Lung (tissue), 12 donors: ENCODE data around the gene CNPY3. TPM values are rescaled to one million over a fixed set of nuclear protein-coding genes. Genes with fewer than 3 reads are reported as not detected.

Experiments used
- ATAC-seq: fragments of 200-7000 bp; cut with Tn5 transposase; one replicate; pipeline ENCODE4 v1.9.1; 2020; ENCODE audit warnings: moderate number of reproducible peaks; ENCODE audit not compliant: insufficient read depth, low FRiP score
- DNase-seq, 3 donors: peaks; one replicate each; pipeline ENCODE4 v3.0.0-alpha.2; 2013 to 2017
- H3K27ac ChIP-seq, 2 donors: one replicate each; pipeline ENCODE4 v1.5.1; 2013; ENCODE audit warnings: mild to moderate bottlenecking in 2 of 2, moderate library complexity in 2 of 2, control low read depth in 1 of 2, inconsistent platforms in 1 of 2, low read depth in 1 of 2, low read length in 1 of 2
- H3K27me3 ChIP-seq, 3 donors: one replicate each; pipeline ENCODE4 v1.5.1; 2013; ENCODE audit warnings: low read length in 2 of 3; ENCODE audit not compliant: control insufficient read depth in 3 of 3, insufficient read depth in 3 of 3
- H3K36me3 ChIP-seq, 4 donors: one replicate each; pipeline ENCODE4 v1.5.1; 2013; ENCODE audit warnings: low read length in 4 of 4, mild to moderate bottlenecking in 1 of 4, moderate library complexity in 1 of 4; ENCODE audit not compliant: control insufficient read depth in 4 of 4, insufficient read depth in 4 of 4
- H3K4me1 ChIP-seq, 5 donors: one replicate each; pipeline ENCODE4 v1.5.1; 2013; ENCODE audit warnings: low read length in 5 of 5, mild to moderate bottlenecking in 2 of 5, moderate library complexity in 1 of 5; ENCODE audit not compliant: control insufficient read depth in 5 of 5, insufficient read depth in 5 of 5
- H3K4me3 ChIP-seq: one replicate; pipeline ENCODE4 v1.5.1; 2013; ENCODE audit warnings: mild to moderate bottlenecking, control low read depth, moderate library complexity
- H3K9ac ChIP-seq, 2 donors: one replicate each; pipeline ENCODE4 v1.5.1; 2013; ENCODE audit warnings: low read length in 2 of 2, control low read depth in 1 of 2; ENCODE audit not compliant: insufficient read depth in 1 of 2
- H3K9me3 ChIP-seq, 4 donors: one replicate each; pipeline ENCODE4 v1.5.1; 2013; ENCODE audit warnings: low read length in 3 of 4, mild to moderate bottlenecking in 1 of 4, moderate library complexity in 1 of 4; ENCODE audit not compliant: control insufficient read depth in 4 of 4, insufficient read depth in 3 of 4
- CTCF ChIP-seq: IDR thresholded peaks from 2 replicates; pipeline ENCODE4 v1.5.1; 2012; ENCODE audit warnings: mild to moderate bottlenecking; ENCODE audit errors: control extremely low read depth, extremely low read depth
- WGBS, 2 donors: extraction: QIAGEN DNeasy Blood & Tissue Kit; methylation state at CpG; one replicate each; pipeline ENCODE4 v1.1.7; 2013; 5-methylcytosine and 5-hydroxymethylcytosine counted together
- polyA plus RNA-seq, 2 donors: library from polyadenylated mRNA; stranded (reverse); fragments of 200-250 nt; gene quantifications; one replicate each; pipeline ENCODE4 v1.2.1, GENCODE V29; 2013
- total RNA-seq, 2 donors: library from RNA; depleted of rRNA in 1 of 2; stranded (reverse); fragments of >200 nt in 1 of 2; gene quantifications; one replicate each; pipeline ENCODE4 v1.2.1, GENCODE V29; 2014 to 2021
- donor health status: control.
- donor health status: control.
- donor health status: Bipolar disorder and iron deficiency.
- donor health status: healthy.
- donor health status: DM: yes; HTN: yes; CAD: no.

The CNPY3 gene
- total and polyA plus RNA-seq, 4 donors, result 36.0 to 90.5 (median 56.2) TPM

DNA sequence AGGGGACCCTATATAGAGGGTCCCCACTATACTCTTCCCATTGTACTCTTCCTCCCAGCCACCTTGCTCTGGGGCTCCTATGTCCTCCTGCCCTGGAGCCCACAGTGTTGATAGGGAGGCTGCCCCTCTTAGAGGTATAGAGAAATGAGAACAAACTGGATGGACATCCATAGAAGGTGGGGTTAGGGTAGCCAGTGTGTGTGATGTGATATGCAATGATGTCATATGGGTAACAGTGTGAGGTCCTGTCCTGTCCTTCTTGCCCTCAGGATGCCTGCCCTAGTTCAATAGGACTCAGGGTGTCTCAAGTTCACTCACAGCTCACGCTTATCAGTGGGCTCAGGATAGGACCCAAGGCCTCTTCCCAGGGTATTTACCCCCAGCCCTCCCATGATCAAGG, 13.0 kb upstream of the CNPY3 start:
- H3K9me3 ChIP-seq, result no peaks in the 10 kb centered on the region
- H3K4me1 ChIP-seq, result peaks cover 0 to 1% (median 0%) of the 10 kb centered on the region in 5 donors
- DNase-seq (no peak), ATAC-seq (no peak)
- H3K36me3 ChIP-seq, result no peaks in the 10 kb centered on the region
- 80 to 93% methylated on average over 1 of the region's 1 CpG for WGBS, 2 donors
- no peak overlapping the region for H3K4me3 ChIP-seq
- H3K9ac ChIP-seq, result no peak overlapping the region
- H3K27me3 ChIP-seq, result no peaks in the 10 kb centered on the region
- H3K27ac ChIP-seq, result no peak overlapping the region
- no peak for TF ChIP-seq CTCF

DNA sequence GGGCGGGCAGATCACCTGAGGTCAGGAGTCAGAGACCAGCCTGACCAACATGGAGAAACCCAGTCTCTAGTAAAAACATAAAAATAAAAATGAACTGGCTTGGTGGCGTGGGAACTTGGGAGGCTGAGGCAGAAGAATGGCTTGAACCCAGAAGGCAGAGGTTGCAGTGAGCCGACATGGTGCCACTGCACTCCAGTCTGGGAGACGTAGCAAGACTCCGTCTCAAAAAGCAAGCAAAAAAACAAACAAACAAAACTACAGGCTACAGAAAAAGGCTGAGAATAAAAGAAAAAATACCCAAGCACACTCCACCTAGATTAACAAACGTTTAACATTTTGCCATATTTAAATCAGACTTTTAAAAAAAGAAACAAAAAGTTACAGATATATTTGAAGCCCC, 7.5 kb upstream of the CNPY3 start:
- H3K4me3 ChIP-seq, result no peak overlapping the region
- WGBS, 2 donors, result 68 to 82% methylated on average over 6 of the region's 6 CpGs

GRCh38 chr6:42923666-42924065, 5.6 kb upstream of the CNPY3 start:
- peak overlapping the region in 1 of 2 donors; percentile 53 for H3K27ac ChIP-seq
- WGBS, 2 donors, result 66 to 73% methylated on average over 2 of the region's 2 CpGs
- ATAC-seq (no peak), DNase-seq (no peak)
- no peaks in the 10 kb centered on the region for H3K36me3 ChIP-seq
- no peaks in the 10 kb centered on the region for H3K9me3 ChIP-seq
- no peaks in the 10 kb centered on the region for H3K27me3 ChIP-seq
- no peak for TF ChIP-seq CTCF
- H3K9ac ChIP-seq, result no peak overlapping the region
- H3K4me1 ChIP-seq, result peaks cover 0 to 4% (median 0%) of the 10 kb centered on the region in 5 donors
- H3K4me3 ChIP-seq, result no peak overlapping the region

More for the DNA sequence above, 7.5 kb upstream of the CNPY3 start:
- ATAC-seq, result no peak
- Histone ChIP-seq H3K27me3 (no peaks in the 10 kb centered on the region), H3K36me3 (no peaks in the 10 kb centered on the region), H3K9ac (no peak overlapping the region), H3K9me3 (no peaks in the 10 kb centered on the region), H3K4me1 (no peaks in the 10 kb centered on the region), H3K27ac (no peak overlapping the region)
- DNase-seq, result no peak
- no peak for TF ChIP-seq CTCF

GRCh38 chr6:42925248-42925857, 3.9 kb upstream of the CNPY3 start:
- 57 to 72% methylated on average over 23 of the region's 23 CpGs for WGBS, 2 donors
- DNase-seq, result no peak

More at GRCh38 chr6:42925248-42925857, 3.9 kb upstream of the CNPY3 start:
- peaks cover 0 to 8% (median 2%) of the 10 kb centered on the region in 5 donors for H3K4me1 ChIP-seq
- H3K9ac ChIP-seq, result no peak overlapping the region
- no peak for ATAC-seq
- TF ChIP-seq CTCF, result no peak
- no peaks in the 10 kb centered on the region for H3K36me3 ChIP-seq
- H3K27ac ChIP-seq, result no peak overlapping the region
- no peaks in the 10 kb centered on the region for H3K9me3 ChIP-seq
- no peak overlapping the region for H3K4me3 ChIP-seq
- no peaks in the 10 kb centered on the region for H3K27me3 ChIP-seq
